DMS114 treated with DMSO at 0.1 percent for 48 hours (cell line): Measurements from ENCODE around the gene IFI27.

Experiments used
- DNase-seq: peaks from one replicate; lab custom pipeline; 2025; ENCODE audit not compliant: unreplicated experiment; lab: John Stamatoyannopoulos, UW

Gene IFI27

DNA sequence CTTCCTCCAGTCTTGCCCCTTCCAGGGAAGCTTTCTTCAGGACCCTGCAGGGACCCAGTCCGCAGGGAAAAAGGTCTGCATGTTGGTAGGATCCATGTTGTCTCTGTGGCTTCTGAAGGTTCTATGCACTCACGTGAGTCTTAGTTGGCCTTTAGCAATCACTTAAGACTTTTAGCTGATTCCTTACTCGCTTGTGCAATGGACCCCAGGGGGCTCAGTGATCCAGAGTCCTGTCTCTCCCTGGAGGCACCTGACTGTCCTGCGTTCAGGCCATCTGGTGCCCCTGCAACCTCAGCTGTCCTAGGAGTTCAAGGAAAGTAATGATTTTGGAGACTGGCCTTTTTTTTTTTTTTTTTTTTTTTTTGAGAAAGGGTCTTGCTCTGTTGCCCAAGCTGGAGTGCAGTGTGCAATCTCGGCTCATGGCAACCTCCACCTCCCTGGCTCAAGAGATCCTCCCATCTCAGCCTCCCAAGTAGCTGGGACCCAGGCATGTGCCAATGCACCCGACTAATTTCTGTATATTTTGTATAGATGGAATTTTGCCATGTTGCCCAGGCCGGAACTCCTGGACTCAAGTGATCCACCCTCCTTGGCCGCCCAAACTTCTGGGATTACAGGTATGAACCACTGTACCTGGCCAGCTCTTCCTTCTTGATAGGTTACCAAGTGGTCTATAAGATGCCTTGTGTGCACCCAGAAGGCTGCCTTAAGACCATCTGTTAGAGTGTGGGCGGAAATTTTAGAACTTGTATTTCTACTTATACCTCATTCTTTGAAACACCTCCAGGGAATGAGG is 14.2 kb downstream of the IFI27 start:
- DNase-seq: no peak

- DNase-seq: no peak
Measured at GRCh38 chr14:94125659-94126418, 15.3 kb downstream of the IFI27 start.

- DNase-seq: no peak
Measured at GRCh38 chr14:94126419-94126677, 15.8 kb downstream of the IFI27 start.

DNA sequence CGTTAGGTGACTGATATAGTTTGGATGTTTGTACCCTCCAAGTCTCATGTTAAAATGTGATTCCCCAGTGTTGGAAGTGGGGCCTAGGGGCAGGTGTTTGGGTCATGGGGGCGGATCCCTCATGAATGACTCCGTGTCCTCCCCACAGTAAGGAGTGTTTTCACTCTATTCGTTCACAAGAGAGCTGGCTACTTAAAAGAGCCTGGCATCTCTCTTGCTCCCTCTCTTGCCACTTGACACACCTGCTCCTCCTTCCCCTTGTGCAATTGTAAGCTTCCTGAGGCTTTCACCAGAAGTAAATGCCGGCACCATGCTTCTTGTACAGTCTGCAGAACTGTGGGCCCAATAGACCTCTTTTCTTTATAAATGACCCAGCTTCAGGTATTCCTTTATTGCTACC is 16.3 kb downstream of the IFI27 start:
- DNase-seq: no peak

GRCh38 chr14:94127330-94127729 is 16.8 kb downstream of the IFI27 start:
- DNase-seq: no peak

- no peak for DNase-seq
Measured at GRCh38 chr14:94128216-94128839, 17.8 kb downstream of the IFI27 start.

DNA sequence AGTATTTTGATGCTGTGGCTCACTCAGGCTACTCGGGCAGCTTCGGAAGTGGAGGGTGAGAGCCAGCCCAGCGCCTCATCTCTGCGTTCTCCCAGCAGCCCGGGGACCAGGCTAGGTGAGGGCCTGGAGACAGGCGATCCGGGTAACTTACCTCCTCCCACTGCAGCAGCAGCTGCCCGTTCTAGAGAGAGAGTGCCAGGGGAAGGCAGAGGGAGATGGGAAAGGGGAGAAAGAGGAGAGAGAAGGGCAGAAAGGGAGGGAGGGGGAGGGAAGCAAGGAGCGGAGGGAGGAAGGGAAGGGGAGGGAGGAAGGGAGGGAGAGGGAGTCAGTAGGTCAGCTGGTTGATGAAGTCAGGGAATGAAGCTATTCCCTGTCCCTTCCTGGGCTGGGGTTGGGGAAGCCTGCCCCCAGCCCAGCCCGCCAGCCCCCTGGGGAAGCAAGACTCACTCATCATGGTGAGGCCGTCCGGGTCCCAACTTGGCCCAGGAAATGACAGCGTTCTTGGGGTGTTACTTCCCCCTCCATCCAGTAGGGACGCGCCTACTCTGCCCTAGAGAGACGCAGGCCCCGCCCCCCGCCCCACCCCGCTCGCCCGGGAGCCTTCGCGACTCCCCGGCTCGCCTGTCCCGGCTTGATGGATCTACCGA is 18.7 kb downstream of the IFI27 start, which contains the start of gene IFI27L2:
Gene IFI27L2 (minus strand): TSS at position 494 of the 647 bp plus-strand sequence. CDS start 40 bp downstream, at position 454.
- DNase-seq: peak; percentile 58

DNA sequence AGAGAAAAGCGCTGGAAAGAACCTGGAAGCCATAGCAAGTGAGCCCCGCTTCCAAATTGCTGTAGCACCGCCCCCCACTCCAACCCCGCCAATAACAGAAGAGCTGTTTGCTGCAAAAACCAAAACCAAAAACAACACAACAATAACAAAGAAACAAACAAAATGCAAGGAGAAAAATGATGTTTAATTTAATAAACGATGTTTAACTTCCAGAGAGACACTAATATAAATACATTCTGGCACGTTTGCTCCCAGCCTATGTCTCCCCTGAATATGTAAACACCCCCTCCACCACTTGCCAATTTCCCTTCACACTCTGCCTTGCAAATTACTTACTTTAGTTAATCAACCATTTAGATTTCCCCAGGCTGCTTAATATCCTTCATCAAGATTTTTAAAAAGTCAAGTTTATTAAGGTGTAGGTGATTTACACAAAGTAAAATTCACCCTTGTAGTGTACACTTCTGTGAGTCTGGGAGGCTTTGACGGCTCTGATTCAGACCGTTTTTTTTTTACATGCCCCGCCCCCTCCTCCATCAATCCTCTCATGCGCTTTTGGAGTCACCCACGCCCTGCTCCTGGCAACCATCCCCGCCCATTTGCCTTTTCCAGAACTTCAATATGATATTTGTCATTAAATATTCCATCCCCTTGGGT is 19.4 kb downstream of the IFI27 start:
- DNase-seq: peak; percentile 42

DNA sequence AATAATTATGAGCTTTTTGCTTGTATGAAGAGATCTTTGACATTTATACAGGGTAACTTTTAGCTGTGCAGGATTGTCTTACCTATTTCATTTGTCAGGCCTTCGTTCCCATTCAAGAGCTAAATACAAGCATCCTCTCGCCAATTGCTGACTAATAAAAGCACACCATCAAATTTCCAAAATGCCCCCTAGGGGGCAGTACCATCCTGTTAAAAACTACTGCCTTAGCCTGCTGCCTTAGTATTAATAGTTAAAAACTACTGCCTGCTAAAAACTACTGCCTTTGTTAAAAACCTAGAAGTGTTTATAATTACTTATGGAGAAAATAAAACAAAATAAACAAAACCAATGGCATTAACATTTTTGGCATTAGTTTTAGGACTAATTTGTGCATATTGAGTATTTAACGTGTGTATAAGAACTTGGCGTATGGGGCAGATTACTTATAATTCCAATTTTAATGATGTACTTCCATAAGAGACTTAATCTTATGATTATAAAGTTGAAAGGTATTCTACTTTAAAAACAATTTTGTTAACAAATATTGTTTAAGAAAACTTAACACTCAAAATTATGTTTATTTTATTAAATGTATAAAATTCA is 21.9 kb downstream of the IFI27 start:
- peak; percentile 48 for DNase-seq

DNA sequence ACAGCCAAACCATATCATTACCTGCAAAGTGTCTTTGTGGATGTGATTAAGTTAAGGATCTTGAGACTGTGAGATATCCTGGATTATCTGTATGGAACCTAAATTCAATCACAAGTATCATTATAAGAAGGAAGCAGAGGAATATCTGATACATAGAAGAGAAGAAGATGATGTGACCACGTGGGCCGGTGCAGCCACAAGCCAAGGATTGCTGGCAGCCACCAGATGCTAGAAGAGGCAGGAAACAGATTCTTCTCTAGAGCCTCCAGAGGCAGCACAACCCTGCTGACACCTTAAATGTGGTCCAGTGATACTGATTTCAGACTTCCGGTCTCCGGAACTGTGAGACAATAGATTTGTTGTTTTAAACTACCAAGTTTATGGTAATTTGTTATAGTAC is 24.9 kb downstream of the IFI27 start:
- DNase-seq: no peak

DNA sequence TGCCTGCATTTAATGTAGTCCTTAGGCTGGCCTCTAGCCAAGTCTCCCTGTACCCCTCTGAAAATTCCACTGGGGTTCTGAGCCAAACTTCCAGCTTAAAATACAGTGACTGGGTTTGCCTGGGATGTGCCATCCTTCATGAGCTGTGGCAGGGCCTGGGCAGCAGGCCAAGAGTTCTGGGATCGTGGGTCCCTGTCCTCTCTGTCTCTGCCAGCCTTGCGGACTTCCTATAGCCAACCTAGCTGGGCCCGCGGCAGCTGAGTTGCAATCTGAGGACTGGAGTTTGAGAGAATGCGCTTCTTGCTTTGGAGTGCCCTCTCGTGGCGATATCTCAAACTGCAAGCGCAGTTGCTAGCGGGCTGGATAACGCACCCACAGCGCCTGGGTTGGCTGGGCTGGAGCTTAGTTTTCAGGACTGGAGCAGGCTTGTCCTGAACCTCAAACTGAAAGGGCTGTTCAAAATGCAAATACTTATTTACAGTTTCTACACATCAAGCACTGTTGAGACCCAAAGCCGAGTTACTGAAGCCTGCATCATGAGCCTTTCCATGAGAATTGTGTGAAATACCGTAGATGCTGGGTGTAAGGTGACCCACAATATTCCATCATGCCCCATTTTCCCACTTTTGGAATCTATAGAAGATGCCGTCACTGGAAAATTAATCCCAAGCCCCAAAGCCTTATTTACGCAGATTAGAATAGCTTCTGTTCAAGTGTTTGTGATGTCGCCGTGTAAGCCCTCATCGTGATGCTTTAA is 26.2 kb downstream of the IFI27 start:
- peak; percentile 52 for DNase-seq

- no peak for DNase-seq
Measured at GRCh38 chr14:94138251-94138650, 27.7 kb downstream of the IFI27 start.

- no peak for DNase-seq
Measured at GRCh38 chr14:94139006-94139405, 28.5 kb downstream of the IFI27 start.

- DNase-seq: no peak
Measured at GRCh38 chr14:94139421-94139820, 28.9 kb downstream of the IFI27 start.

GRCh38 chr14:94142247-94142646 is 31.7 kb downstream of the IFI27 start:
- DNase-seq: no peak

GRCh38 chr14:94142836-94143235 is 32.3 kb downstream of the IFI27 start:
- no peak for DNase-seq

DNA sequence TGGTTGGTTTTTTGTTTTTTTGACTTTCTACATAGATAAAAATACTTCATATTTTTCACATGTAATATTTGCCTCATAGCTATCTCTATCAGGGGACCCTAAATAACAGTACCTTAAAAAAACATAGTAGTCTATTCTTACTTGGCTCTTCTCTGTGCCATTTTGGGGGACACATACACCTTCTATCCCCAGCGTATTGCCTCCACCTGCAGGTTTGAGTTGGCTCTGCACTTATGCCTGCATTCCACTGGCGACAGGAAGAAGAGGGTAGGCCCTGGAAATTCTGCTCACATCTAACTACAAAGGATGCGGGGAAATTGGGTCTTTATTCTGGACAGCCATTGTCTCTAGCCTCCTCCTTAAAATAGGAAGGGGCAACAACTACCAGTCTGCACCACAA is 32.7 kb downstream of the IFI27 start:
- DNase-seq: no peak

- no peak for DNase-seq
Measured at GRCh38 chr14:94143711-94144110, 33.2 kb downstream of the IFI27 start.

DNA sequence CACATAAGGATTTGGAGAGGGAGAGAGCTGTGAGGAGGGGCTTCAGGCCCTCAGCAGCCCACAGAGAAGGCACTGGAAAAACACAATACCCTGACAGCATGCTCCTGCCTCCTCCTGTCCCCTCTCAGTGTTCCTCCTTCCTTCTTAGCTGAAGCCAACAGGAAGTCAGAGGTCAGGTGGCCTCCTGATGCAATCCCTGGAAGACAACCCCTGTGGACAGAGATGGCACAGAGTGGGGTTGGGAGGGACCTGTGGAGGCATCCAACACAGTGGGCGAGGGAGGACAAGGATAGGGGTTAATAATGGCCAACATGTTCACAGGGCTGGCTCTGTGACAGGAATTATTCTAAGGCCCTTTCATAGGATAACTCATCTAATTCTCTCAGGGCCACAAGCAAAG is 34.2 kb downstream of the IFI27 start:
- no peak for DNase-seq
